Measurements from ENCODE around the gene IL17RB.

- no peak for TF ChIP-seq POLR2A (IDR thresholded peaks at IDR 0.05; ENCODE audit: low read depth, low read length)
- no peak for TF ChIP-seq POLR2AphosphoS5 (IDR thresholded peaks at IDR 0.05; ENCODE audit: low read depth, low read length)
Measured at GRCh38 chr3:53817809-53818208, 28.6 kb upstream of the IL17RB start.
